Activated T-helper 2 cell treated with anti-CD3 and anti-CD28 coated beads, Interferon-gamma antibody, Interleukin-2, Interleukin-4, amounts not matched to agents 10 μg/mL and 5 μg/mL and 100 μg/mL, durations not matched to agents 14 hours and 24 hours and 36 hours (primary cell): ENCODE measurements around the gene YWHAQ. TPM values are rescaled to one million over a fixed set of nuclear protein-coding genes. Genes with fewer than 3 reads are reported as not detected.
A peak's percentile ranks its signal among the peaks of the same experiment; 100 is the strongest.
"Not testable (repeated sequence)": the region's sequence is repeated elsewhere in the genome, so short reads cannot be mapped to it uniquely, and the experiment has no call there.

Experiments
- DNase-seq: peaks from one replicate; pipeline ENCODE4 v3.0.0; 2021; ENCODE audit warnings: low spot score
- H3K27ac Mint-ChIP-seq: one replicate; pipeline ENCODE4 v1.8.0; 2021; ENCODE audit warnings: mixed read lengths
- H3K27me3 Mint-ChIP-seq: one replicate; pipeline ENCODE4 v1.8.0; 2021; ENCODE audit warnings: low read depth, mixed read lengths
- H3K36me3 Mint-ChIP-seq: one replicate; pipeline ENCODE4 v1.8.0; 2021; ENCODE audit warnings: low read depth, mixed read lengths
- H3K4me1 Mint-ChIP-seq: one replicate; pipeline ENCODE4 v1.8.0; 2021; ENCODE audit warnings: low read depth, mixed read lengths
- H3K4me3 Mint-ChIP-seq: one replicate; pipeline ENCODE4 v1.8.0; 2021; ENCODE audit warnings: low read depth, mild to moderate bottlenecking, moderate library complexity, mixed read lengths
- H3K9me3 Mint-ChIP-seq: one replicate; pipeline ENCODE4 v1.8.0; 2021; ENCODE audit warnings: mixed read lengths
- intact Hi-C: fragments of 100-400 bp; cut with micrococcal nuclease; formaldehyde crosslinking; loops from one replicate; pipeline ENCODE4 v1.15.1; 2023
- total RNA-seq: library from RNA; stranded (reverse); gene quantifications from 2 replicates; pipeline ENCODE4 v1.2.3, GENCODE V29; 2022

YWHAQ gene
- total RNA-seq, 1 donor from 2014 or later: 339 TPM

- DNase-seq: no peak
- no peaks in the 10 kb centered on the region for H3K27me3 Mint-ChIP-seq
- peaks cover 22% of the 10 kb centered on the region for H3K4me1 Mint-ChIP-seq
- no peaks in the 10 kb centered on the region for H3K9me3 Mint-ChIP-seq
- intact Hi-C loops: no loop called here
- H3K27ac Mint-ChIP-seq: no peak overlapping the region
- H3K36me3 Mint-ChIP-seq: no peaks in the 10 kb centered on the region
- no peak overlapping the region for H3K4me3 Mint-ChIP-seq
Observed at GRCh38 chr2:9570182-9571060, 60.4 kb downstream of the YWHAQ start.

GRCh38 chr2:9565436-9566153 is 65.2 kb downstream of the YWHAQ start:
- H3K9me3 Mint-ChIP-seq: no peaks in the 10 kb centered on the region
- H3K36me3 Mint-ChIP-seq: peaks cover 1% of the 10 kb centered on the region
- H3K27me3 Mint-ChIP-seq: no peaks in the 10 kb centered on the region
- intact Hi-C loops: no loop called here
- DNase-seq: no peak
- H3K4me3 Mint-ChIP-seq: no peak overlapping the region
- H3K27ac Mint-ChIP-seq: no peak overlapping the region
- H3K4me1 Mint-ChIP-seq: peaks cover 3% of the 10 kb centered on the region

GRCh38 chr2:9560628-9561027 is 70.2 kb downstream of the YWHAQ start:
- H3K4me1 Mint-ChIP-seq: peaks cover 13% of the 10 kb centered on the region
- no peak overlapping the region for H3K27ac Mint-ChIP-seq
- no peaks in the 10 kb centered on the region for H3K27me3 Mint-ChIP-seq
- H3K4me3 Mint-ChIP-seq: no peak overlapping the region
- intact Hi-C loops: no loop called here
- H3K36me3 Mint-ChIP-seq: peaks cover 9% of the 10 kb centered on the region
- H3K9me3 Mint-ChIP-seq: no peaks in the 10 kb centered on the region
- DNase-seq: no peak

GRCh38 chr2:9558948-9559381 is 71.8 kb downstream of the YWHAQ start:
- DNase-seq: no peak
- H3K4me3 Mint-ChIP-seq: no peak overlapping the region
- intact Hi-C loops: loop anchor here (10.0 kb wide), 1 partner anchor 486 kb away; the partner anchor contains the start of gene KLF11
- peaks cover 23% of the 10 kb centered on the region for H3K4me1 Mint-ChIP-seq
- H3K36me3 Mint-ChIP-seq: peaks cover 15% of the 10 kb centered on the region
- H3K9me3 Mint-ChIP-seq: no peaks in the 10 kb centered on the region
- no peaks in the 10 kb centered on the region for H3K27me3 Mint-ChIP-seq
- H3K27ac Mint-ChIP-seq: no peak overlapping the region

GRCh38 chr2:9556121-9556743 is 74.6 kb downstream of the YWHAQ start:
- H3K4me1 Mint-ChIP-seq: peaks cover 39% of the 10 kb centered on the region
- H3K9me3 Mint-ChIP-seq: no peaks in the 10 kb centered on the region
- H3K27ac Mint-ChIP-seq: peak overlapping the region; percentile 97
- no peaks in the 10 kb centered on the region for H3K27me3 Mint-ChIP-seq
- H3K36me3 Mint-ChIP-seq: peaks cover 23% of the 10 kb centered on the region
- peak overlapping the region; percentile 97 for H3K4me3 Mint-ChIP-seq
- intact Hi-C loops: loop anchor here (10.0 kb wide), 1 partner anchor 489 kb away; the partner anchor contains the start of gene KLF11
- no peak for DNase-seq

GRCh38 chr2:9555297-9556120 is 75.3 kb downstream of the YWHAQ start, which contains the start of gene ADAM17:
Gene ADAM17 (minus strand): TSS chr2:9555830. CDS start chr2:9555605, 225 bp downstream.
- peaks cover 21% of the 10 kb centered on the region for H3K36me3 Mint-ChIP-seq
- peak within 1 kb of the TSS; percentile 97 for H3K4me3 Mint-ChIP-seq
- intact Hi-C loops: loop anchor here (1.0 to 10.0 kb wide), 6 partner anchors 19 to 489 kb away; partner anchors contain the start of gene KLF11
- DNase-seq: peak; percentile 86
- H3K27ac Mint-ChIP-seq: peak within 1 kb of the TSS; percentile 97
- no peaks in the 10 kb centered on the region for H3K9me3 Mint-ChIP-seq
- no peaks in the 10 kb centered on the region for H3K27me3 Mint-ChIP-seq
- peaks cover 40% of the 10 kb centered on the region for H3K4me1 Mint-ChIP-seq

GRCh38 chr2:9554921-9555296 is 75.9 kb downstream of the YWHAQ start:
- intact Hi-C loops: loop anchor here (1.0 to 10.0 kb wide), 7 partner anchors 20 to 490 kb away; partner anchors contain the start of gene KLF11

GRCh38 chr2:9552219-9553178 is 78.3 kb downstream of the YWHAQ start:
- Mint-ChIP-seq H3K4me1 (peaks cover 51% of the 10 kb centered on the region), H3K9me3 (no peaks in the 10 kb centered on the region), H3K4me3 (peak overlapping the region; percentile 23), H3K27ac (peak overlapping the region; percentile 65), H3K36me3 (peaks cover 14% of the 10 kb centered on the region), H3K27me3 (no peaks in the 10 kb centered on the region)
- intact Hi-C loops: loop anchor here (1.0 to 10.0 kb wide), 6 partner anchors 56 to 492 kb away; partner anchors contain the start of genes CPSF3, ITGB1BP1 and KLF11
- no peak for DNase-seq

More at GRCh38 chr2:9554921-9555296, 75.9 kb downstream of the YWHAQ start:
- H3K27ac Mint-ChIP-seq: peak overlapping the region; percentile 97
- H3K27me3 Mint-ChIP-seq: no peaks in the 10 kb centered on the region
- peaks cover 40% of the 10 kb centered on the region for H3K4me1 Mint-ChIP-seq
- H3K9me3 Mint-ChIP-seq: no peaks in the 10 kb centered on the region
- peak overlapping the region; percentile 97 for H3K4me3 Mint-ChIP-seq
- H3K36me3 Mint-ChIP-seq: peaks cover 19% of the 10 kb centered on the region
- DNase-seq: peak; percentile 26

- Mint-ChIP-seq H3K36me3 (peaks cover 14% of the 10 kb centered on the region), H3K4me1 (peaks cover 56% of the 10 kb centered on the region)
- H3K27me3 Mint-ChIP-seq, H3K27ac Mint-ChIP-seq, H3K9me3 Mint-ChIP-seq, H3K4me3 Mint-ChIP-seq, DNase-seq: not testable (repeated sequence)
- intact Hi-C loops: loop anchor here (5.0 to 10.0 kb wide), 2 partner anchors 74 to 494 kb away; partner anchors contain the start of gene KLF11
Observed at GRCh38 chr2:9550859-9551391, 79.9 kb downstream of the YWHAQ start.

GRCh38 chr2:9549420-9549819 is 81.4 kb downstream of the YWHAQ start:
- Mint-ChIP-seq H3K9me3 (no peaks in the 10 kb centered on the region), H3K27me3 (no peaks in the 10 kb centered on the region), H3K27ac (no peak overlapping the region), H3K36me3 (peaks cover 15% of the 10 kb centered on the region), H3K4me1 (peaks cover 54% of the 10 kb centered on the region), H3K4me3 (no peak overlapping the region)
- intact Hi-C loops: no loop called here
- no peak for DNase-seq

- peak overlapping the region; percentile 72 for H3K27ac Mint-ChIP-seq
- peak overlapping the region; percentile 57 for H3K4me3 Mint-ChIP-seq
- peaks cover 58% of the 10 kb centered on the region for H3K4me1 Mint-ChIP-seq
- no peaks in the 10 kb centered on the region for H3K9me3 Mint-ChIP-seq
- DNase-seq: no peak
- no peaks in the 10 kb centered on the region for H3K27me3 Mint-ChIP-seq
- peaks cover 12% of the 10 kb centered on the region for H3K36me3 Mint-ChIP-seq
- intact Hi-C loops: no loop called here
Observed at GRCh38 chr2:9548506-9548905, 82.3 kb downstream of the YWHAQ start.
